ENCODE results near the gene TP53I11.

- TF ChIP-seq CTCF (IDR thresholded peaks at IDR 0.05) (no peak), EZH2 (IDR thresholded peaks at IDR 0.05) (no peak)
These were observed 16.0 kb upstream of the TP53I11 start for GRCh38 chr11:44966694-44967093.

Data from neural progenitor cell (in vitro differentiated cells).